Loucy (cell line): ENCODE measurements around the gene FAF1.

Experiments used
- CTCF ChIP-seq: fragments of 200-600 bp; sonication (generic); conservative IDR thresholded peaks from 2 replicates; pipeline ENCODE4 v1.5.1; 2014; ENCODE audit warnings: mild to moderate bottlenecking, antibody characterized with exemption, low read length
- EZH2phosphoT487 ChIP-seq: fragments of 200-600 bp; IDR thresholded peaks from 2 replicates; pipeline ENCODE4 v1.6.1; 2018; ENCODE audit warnings: antibody characterized with exemption, mild to moderate bottlenecking, moderate library complexity, borderline replicate concordance

- TF ChIP-seq CTCF (no peak), EZH2phosphoT487 (no peak)
Observed at GRCh38 chr1:50517488-50517887, 442.6 kb downstream of the FAF1 start.
